GM12891 (cell line): ENCODE measurements around the gene CNDP2.

Source experiments
- POLR2A ChIP-seq: IDR thresholded peaks from 2 replicates; pipeline ENCODE4 v1.6.1; 2011; ENCODE audit warnings: low read depth, low read length, control low read depth
- TAF1 ChIP-seq: IDR thresholded peaks from 2 replicates; pipeline ENCODE4 v1.6.1; 2011; ENCODE audit warnings: low read depth, low read length, control low read depth

DNA sequence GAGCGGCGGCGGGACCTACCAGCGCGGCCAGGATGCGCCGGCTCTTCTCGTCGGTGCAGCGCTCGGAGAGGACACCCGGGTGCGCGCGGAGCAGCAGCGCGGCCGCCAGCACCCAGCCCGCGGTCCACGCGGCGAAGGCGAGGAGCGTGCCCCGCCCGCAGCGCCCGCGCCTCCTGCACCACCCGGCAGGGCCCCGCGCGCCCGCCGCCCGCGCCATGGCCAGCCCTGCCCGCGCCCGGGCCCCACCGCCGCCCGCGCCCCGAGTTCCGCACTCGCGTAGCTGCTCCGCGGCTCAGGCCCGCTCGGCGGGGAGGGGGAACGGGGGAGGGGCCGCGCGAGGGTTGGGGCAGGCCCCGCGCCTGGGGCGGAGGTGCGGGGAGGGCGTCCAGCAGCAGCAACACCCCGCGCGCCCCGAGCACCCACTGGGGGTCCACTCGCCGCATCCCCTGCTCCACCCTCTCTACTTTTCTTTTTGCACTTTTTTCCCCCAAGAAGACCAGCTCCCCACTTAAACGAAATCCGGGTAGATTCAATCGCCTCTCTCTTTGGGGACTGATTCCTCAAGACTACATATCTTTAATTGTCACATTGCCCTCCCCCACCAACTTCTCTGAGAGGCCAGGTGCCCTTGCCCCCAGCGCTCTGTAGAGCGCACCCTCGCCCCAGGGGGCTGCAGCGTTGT is 39.0 kb upstream of the CNDP2 start, which contains the start of gene DIPK1C:
- no peak for TF ChIP-seq POLR2A
- no peak for TF ChIP-seq TAF1
